ENCODE measurements around the gene DIRAS1.

- TF ChIP-seq EZH2 (IDR thresholded peaks at IDR 0.05) = no peak
- TF ChIP-seq REST (IDR thresholded peaks at IDR 0.05; ENCODE audit: low read depth) = no peak
- TF ChIP-seq ZBTB33 (IDR thresholded peaks at IDR 0.05; ENCODE audit: extremely low read depth, insufficient replicate concordance, low read length) = no peak
- TF ChIP-seq CTCF (IDR thresholded peaks at IDR 0.05 in 2 of 3, conservative IDR thresholded peaks at IDR 0.05 in 1 of 3; ENCODE audit: borderline replicate concordance in 1 of 3, insufficient read depth in 1 of 3, low read depth in 2 of 3, low read length in 2 of 3) = no peak
- TF ChIP-seq YY1 (IDR thresholded peaks at IDR 0.05; ENCODE audit: extremely low read depth, insufficient replicate concordance, low read depth, low read length) = no peak
- TF ChIP-seq ZNF274 (IDR thresholded peaks at IDR 0.05; ENCODE audit: low read depth, low read length) = no peak
- no peak for TF ChIP-seq POLR2A (IDR thresholded peaks at IDR 0.05; ENCODE audit: borderline replicate concordance, extremely low read depth, insufficient read depth, insufficient read length)
- TF ChIP-seq JUND (IDR thresholded peaks at IDR 0.05) = no peak
- no peak for TF ChIP-seq MAX (IDR thresholded peaks at IDR 0.05)
Measured at GRCh38 chr19:2754659-2755447, 33.7 kb upstream of the DIRAS1 start.
